NCI-H345 treated with DMSO at 0.1 percent for 48 hours (cell line): ENCODE data around the gene PGM2L1.
"Not testable (repeated sequence)": the region's sequence is repeated elsewhere in the genome, so short reads cannot be mapped to it uniquely, and the experiment has no call there.

Experiments used
- DNase-seq: peaks from one replicate; lab custom pipeline; 2025; ENCODE audit not compliant: unreplicated experiment; lab: John Stamatoyannopoulos, UW

PGM2L1 gene

DNA sequence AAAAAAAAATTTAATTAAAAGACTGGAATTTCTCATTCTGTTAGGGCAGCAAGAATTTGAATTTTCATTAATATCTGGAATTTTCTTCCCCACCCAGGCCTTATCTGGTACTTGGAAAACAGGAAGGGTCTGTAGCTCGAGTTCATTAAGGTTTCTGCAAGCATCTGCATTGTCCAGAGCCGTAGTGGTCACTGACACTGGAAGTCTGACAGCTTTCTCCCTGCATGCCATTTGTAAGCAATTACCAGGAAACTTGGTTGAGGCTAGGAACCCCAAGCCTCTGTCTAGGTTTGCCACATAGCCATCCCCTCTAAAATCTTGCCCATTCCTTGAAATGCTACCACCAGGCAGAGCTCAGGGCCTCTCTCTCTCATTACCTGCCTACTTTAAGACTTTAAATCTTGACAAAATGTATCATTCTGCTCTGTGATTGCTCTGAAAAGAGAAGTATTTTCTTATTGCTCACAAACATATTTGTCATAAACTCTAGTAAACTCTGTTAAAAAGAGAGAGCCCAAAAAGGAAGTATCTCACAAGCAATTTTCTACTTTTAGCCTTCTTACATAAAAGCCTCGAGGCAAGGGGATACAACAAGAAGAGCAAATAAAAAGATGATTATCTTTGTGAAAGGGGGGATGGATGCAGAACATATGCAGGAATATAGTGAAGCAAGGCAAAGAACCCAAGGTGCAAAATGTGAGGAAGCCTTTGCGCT, 5.5 kb upstream of the PGM2L1 start:
- DNase-seq = no peak

DNA sequence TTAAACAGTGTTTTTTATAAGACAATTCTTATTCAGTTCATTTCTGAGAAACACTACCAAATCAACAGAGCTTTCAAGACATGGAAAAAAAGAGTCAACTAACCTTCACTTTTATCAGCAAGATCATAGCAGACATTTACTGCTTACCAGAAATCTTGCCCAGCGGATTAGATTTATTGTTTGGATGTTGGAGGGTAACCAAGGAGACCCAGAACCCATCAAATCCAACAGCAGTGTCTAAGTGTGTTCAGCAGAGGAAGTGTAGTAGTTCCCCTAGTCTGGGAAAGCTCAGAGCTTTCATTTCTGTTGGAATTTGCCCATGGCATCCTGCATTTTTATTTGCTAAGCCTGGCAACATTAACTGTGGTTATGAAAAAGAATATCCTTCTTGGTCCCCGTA, 2.4 kb upstream of the PGM2L1 start:
- DNase-seq = no peak

DNA sequence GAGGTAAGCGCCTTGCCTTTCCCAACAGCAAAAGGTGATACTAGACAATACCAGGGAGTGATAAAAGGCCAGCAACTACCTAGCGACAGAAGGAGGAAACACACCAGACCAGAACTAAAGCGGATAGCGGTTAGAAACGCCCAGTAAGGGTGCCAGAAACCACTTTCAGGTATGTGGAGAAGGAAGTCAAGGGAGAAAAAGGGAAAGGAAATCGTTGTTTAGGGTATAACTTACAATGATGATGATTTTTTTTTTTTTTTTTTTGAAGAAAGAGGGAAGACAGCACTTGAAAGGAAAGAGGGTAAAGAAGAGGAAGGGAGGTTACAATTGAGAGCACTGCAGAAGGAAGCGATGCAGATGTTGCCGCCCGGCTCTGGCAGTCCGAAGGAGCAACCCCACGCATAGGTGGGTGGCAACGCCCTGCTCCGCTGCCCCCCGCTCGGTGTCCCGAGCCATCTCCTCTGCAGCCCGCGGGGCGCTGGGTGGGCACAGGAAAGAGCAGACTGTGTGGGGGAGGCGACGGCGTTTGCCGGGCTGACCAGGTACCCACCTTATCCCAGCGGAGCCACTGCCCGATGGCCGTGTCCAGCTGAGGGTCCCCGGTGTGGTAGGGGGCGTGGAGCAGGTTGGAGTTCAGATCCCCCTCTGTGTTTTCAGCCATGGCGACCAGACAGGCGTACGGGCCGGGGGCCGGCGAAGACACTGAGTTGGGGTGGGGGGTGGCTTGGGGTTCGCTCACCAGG, 561 bp downstream of the PGM2L1 start:
- peak; percentile 44 for DNase-seq

DNA sequence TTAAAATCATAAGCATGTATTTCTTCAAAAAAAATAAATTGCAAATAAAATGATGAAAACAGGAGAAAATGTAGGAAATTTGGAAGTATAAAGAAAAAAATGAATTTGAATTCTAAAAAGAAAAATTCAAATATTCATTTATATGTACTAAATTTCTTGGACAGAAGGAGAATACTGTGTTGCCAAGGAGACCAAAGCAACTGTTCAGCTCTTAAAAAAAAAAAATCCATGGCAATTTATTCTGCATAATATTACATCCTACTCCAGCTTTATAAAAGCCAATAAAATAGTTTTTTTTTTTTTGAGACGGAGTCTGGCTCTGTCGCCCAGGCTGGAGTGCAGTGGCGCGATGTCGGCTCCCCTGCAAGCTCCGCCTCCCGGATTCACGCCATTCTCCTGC, 6.0 kb downstream of the PGM2L1 start:
- DNase-seq = no peak

DNA sequence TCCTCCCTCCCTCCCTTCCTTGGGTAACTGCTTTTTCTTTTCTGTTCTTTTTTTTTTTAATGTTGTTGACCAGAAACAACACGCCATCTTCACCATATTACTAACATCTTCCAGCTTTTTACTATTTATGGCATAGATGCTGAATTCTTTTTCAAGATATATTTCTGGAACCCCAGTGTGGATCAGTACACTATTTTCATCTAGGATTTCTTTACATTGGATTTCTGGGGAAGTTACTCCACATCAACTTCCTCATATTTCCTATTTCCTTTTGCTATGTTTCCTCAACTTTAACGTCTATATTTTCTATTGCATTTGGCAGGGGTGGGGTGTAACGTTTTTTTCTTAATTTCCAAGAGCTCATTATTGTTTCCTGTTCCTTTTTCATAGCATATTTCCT, 7.0 kb downstream of the PGM2L1 start:
- no peak for DNase-seq

DNA sequence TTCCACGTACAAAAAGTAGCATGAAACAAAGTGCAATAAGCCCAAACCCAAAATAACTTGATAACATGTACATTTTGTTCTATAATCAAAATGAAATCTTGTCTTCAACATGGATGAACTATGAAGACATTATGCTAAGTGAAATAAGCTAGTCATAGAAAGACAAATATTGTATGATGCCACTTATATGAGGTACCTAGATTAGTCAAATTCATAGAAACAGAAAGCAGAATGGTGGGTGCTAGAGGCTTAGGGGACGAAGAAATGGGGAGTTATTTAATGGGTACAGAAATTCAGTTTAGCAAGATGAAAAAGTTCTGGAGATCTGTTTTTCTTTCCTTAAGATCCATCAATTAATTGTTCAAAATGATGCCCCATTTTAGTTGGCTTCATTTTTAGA, 7.5 kb downstream of the PGM2L1 start:
- no peak for DNase-seq

DNA sequence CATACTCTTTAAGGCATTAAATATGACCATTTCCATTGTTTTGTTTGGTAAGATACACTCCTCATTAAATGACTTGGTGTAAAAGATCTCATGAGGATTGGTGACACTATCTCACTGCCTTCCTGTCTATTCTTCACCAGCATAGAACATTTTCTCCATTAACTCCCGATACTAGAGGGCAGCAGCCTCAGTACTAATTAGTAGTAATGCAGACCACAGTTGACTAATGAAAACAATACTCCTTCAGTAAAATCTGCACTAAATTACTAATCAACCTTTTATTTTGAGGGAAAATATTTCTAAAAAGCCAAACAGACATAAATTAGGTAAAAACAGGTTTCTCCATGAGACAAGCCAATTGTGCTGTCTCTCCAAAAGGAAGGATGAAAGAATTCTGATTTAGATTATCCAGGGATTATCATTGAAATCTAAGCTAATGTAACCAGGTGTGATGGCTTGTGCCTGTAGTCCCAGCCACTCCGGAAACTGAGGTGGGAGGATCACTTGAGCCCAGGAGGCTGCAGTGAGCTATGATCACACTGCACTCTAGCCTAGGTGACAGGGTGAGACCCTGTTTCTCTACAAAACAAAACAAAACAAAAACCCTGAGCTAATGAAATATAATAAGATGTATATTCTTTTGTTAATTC, 9.4 kb downstream of the PGM2L1 start:
- DNase-seq = peak; percentile 14

DNA sequence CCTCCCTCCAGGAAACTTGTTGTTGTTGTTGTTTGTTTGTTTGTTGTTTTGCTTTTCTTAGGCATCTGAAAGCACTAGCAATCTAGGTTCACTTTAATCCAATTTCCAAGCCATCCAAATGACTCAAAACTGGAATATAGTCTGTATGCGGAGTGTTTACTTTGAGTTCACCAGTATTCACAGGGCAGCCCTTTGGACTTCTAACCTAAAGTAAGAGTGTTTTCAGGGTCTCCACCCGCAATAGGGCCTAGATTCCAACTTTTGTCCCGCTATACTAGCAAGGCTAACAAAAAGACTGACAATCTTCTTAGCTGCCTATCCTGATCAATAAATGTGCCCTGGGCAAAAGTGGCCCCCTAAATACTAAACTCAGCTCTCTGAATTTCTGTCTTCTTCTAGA, 13.6 kb downstream of the PGM2L1 start:
- no peak for DNase-seq

DNA sequence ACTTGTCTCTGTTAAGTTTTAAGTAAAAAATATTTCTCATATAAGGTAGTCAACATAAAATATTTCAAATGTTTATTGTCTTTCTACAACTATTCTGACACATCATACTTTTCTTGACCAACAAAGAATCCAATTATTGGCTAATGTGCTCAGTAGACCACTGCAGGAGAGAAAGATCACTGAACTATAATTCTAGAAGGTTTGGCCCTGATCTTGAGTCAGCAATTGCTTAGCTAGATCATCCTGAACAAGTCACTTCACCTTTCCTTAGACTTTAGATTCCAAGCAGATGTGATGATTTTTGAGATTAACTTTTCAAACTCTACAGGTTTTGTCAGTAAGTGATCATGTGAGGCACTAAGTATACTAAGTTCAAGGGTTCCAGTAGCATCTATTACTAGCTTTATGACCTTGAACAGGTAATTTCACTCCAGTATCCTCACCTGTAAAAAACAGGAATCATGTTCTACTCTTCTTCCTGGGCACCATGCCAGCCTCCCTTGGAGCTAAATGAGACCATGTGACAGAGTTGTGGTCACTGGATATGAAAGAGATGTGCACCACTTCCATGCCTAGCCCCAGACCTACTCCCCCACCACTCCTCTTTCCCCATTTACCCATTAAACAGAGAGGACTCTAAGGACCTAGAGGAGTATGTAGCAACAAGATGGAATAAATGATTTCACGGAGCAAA, 17.3 kb downstream of the PGM2L1 start:
- peak; percentile 85 for DNase-seq

DNA sequence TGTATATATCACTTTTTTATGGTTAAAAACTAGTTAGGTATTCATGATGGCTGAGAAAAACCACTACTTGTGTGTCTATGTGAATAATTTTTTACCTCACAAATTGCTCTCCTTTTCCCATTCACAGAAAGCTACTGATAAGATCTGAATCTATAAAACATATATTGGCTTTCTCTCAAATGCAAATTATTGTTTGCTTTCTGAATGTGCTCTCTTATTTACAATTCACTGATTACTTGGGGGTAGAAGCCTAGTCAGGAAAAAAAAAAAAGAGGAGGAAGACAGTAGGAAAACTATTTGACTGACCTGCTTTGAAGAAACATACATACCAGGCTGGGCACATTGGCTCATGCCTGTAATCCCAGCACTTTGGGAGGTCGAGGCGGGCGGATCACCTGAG, 20.5 kb downstream of the PGM2L1 start:
- DNase-seq = no peak

DNA sequence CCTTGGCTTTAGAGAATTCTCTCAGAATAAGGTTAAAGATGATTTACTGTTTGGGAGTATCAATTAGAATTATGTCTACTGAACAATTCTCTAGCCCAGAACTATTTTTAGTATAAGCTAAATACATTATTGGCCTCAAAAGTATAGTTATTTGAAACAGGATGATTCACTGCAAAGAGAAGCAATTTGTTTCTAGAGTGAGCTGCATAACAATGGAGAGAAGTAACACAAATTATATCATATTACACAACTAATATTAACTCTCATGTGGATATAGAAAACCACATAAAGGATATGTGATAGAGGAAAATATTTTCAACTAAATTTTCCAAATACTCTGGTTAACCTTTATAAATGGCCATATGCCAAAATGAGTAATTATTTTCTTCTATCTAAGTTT, 24.9 kb downstream of the PGM2L1 start:
- DNase-seq = no peak

DNA sequence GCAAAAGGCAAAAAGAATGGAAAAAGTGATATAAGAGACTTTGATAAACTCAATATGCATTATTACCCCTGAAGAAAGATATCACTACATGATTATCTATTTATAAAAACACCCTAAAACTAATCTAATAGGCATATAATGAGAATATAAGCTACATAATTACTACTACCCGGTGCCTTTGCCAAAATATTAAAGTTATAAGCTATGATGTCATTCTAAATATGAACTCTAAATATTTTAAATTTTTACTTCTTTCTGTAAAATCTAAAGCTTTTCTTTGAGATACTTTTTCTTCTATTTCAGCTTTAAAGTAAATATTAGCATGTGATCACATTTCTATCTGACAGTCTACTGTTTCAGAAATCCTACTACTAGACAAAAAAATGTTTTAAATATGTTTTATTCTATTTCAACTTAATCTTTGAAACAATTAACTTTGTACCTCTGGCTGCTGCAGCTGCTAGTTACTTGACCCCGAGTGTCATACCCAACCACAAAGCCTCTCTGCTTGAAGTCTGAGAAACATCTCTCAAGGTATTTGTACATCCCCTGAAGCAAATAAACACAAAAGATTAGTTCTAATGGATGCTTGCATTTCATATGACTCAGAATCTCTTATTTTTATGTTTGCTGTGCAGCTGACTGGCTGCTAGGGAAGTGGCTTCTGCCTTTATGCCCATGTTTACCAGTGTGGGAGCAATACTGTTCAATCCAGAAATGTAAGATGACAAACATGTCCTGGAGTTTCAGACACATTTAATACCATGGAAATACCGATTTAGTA, 26.8 kb downstream of the PGM2L1 start:
- peak; percentile 65 for DNase-seq

DNA sequence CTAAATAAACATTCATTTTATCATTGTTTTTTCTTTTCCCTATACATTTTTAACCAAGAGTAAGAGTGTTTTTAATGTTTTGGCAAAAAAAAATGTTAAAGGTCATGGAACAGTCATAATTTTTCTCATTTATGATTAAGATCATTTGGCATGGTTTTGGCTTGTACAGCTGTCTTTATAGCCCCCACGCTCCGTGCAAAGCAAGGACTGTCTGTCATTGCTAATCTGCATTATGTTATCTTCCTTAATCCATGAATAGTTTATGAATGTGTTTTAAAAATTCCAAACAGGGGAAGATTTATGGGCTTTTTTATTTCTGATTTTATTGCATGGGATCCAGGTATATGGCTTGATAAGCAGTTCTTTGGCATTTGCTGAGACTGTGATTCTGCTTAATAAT, 28.1 kb downstream of the PGM2L1 start:
- no peak for DNase-seq

DNA sequence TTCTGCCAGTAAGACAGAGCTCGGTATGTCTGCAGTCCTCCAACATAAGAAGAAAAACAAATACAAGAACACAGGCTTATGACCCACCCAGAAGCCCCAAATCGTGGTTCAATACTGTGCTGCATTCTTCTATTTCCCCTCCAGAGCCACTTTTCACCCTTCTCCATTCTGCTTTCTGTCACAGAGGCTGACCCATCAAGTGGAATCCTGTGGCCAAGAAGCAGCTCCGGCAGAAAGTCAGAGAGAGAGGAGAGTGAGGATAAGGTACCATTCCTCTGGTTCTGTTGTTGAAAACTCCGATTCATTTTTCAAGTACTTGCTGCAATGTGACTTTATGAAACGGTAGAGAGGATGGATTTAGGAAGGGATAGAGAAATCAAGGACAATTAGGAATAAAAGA, 30.4 kb downstream of the PGM2L1 start:
- DNase-seq = no peak

DNA sequence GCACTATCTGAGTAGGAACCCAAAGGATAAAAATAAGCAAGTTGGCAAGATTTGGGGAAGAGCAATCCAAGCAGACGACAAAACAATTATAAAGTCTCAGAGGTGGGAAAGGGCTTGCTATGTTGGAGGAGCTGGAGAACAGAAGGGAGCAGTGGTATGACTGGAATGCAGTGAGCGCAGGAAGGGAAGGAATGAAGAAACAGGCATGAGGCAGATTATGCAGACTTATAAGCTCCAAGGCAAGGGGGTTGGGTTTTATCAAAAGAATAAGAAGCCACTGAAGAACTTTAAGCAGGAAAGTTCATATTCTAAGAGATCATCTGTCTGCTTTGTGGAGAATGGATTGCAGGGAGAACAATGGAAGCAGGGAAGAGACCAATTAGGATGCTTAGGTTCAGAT, 31.7 kb downstream of the PGM2L1 start:
- DNase-seq = no peak

DNA sequence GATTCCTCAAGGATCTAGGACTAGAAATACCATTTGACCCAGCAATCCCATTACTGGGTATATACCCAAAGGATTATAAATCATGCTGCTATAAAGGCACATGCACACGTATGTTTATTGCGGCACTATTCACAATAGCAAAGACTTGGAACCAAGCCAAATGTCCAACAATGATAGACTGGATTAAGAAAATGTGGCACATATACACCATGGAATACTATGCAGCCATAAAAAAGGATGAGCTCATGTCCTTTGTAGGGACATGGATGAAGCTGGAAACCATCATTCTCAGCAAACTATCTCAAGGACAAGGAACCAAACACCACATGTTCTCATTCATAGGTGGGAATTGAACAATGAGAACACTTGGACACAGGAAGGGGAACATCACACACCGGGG, 32.4 kb downstream of the PGM2L1 start:
- DNase-seq = not testable (repeated sequence)

DNA sequence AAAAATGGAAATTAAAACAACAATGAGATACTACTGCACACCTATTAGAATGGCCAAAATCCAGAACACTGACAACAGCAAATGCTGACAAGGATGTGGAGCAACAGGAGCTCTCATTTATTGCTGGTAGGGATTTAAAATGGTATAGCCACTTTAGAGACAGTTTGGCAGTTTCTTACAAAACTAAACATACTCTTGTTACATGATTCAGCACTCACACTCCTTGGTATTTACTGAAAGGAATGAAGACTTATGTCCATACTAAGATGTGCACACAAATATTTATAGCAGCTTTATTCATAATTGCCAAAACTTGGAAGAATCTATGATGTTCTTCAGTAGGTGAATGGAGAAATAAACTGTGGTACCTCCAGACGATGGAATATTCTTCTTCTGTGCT, 40.8 kb downstream of the PGM2L1 start:
- DNase-seq = no peak

DNA sequence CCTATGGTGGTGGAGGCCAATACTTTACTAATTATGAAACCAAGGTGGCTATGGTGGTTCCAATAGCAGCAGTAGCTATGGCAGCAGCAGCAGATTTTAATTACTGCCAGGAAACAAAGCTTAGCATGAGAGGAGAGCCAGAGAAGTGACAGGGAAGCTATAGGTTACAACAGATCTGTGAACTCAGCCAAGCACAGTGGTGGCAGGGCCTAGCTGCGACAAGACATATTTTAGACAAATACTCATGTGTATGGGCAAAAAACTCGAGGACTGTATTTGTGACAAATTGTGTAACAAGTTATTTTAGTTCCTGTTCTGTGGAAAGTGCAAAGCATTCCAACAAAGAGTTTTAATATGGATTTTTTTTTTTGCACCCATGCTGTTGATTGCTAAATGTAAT, 42.6 kb downstream of the PGM2L1 start:
- DNase-seq = no peak

DNA sequence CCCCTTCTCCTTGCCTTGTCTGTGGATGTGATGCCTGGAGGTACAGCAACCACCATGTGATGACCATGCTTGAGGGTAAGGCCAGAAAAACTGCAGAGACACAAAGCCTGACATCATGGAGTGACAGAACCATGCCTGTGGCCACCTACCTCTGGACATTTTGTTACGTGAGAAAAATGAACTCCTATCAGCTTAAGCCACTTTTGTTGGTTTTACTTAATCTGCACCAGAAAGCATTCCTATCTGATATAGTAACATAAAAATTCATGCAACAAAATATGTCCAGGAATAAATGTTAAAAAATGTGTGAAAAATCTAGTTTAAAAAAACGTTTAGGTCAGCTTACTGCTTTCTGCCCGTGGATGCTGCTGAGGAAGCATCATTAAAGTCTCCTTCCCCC, 44.2 kb downstream of the PGM2L1 start:
- DNase-seq = no peak

DNA sequence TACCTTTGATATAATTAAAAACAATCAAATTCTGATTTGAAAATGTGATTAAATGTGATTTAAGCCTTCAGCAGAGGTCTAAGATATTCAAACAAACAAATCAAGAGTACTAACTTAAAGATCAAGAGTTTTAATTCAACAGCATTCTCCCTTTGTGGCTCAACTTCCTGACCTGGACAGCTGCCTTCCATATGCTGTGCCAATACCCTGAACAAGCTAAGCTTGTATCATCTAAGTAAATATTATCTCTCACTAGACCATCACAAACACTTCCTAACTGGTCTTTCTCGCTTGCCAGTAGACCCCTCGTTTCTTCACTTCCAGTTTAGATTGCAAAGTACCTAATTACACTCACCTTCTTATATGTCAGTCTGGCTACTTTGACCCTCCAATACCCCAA, 50.9 kb downstream of the PGM2L1 start:
- no peak for DNase-seq

DNA sequence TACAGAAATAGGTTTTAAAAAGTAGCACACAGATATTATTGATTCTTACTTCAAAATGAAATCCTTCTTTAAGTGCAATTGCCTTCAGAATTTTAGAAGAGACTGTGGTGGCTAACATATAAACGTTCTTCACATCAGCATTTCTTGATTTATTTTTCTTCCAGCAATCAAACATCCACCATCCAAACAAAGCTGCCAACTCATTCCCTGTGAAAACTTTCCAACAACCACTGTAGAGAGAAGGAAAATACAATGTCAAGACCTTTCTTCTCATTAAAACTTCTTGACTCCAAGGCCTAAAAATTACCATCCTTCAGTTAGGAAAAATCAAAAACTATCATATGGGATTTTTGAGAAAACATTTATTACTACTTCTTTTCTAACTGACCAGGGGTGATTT, 52.8 kb downstream of the PGM2L1 start:
- DNase-seq = no peak
